Astrocyte of the spinal cord (primary cell): Measurements from ENCODE around the gene S100B.

ENCODE experiments used
- DNase-seq: peaks from one replicate; pipeline ENCODE4 v3.0.0; 2011; ENCODE audit warnings: low read depth, low spot score
- H3K4me3 ChIP-seq: 2 replicates; pipeline ENCODE4 v1.5.1; 2011; ENCODE audit warnings: low read depth, mild to moderate bottlenecking, low read length, moderate library complexity
- CTCF ChIP-seq: IDR thresholded peaks from 2 replicates; pipeline ENCODE4 v1.5.1; 2012; ENCODE audit warnings: low read depth, mild to moderate bottlenecking, low read length, inconsistent platforms
- in situ Hi-C: cut with HindIII; loops from 2 replicates; pipeline ENCODE4 v1.10.0; 2017; ENCODE audit warnings: low sequenced_read_pairs

S100B gene

GRCh38 chr21:46628868-46629267, 24.0 kb upstream of the S100B start:
- DNase-seq, result no peak
- in situ Hi-C loops, result no loop called here
- no peak overlapping the region for H3K4me3 ChIP-seq
- no peak for TF ChIP-seq CTCF

- TF ChIP-seq CTCF, result no peak
- H3K4me3 ChIP-seq, result no peak overlapping the region
- DNase-seq, result no peak
- in situ Hi-C loops, result no loop called here
These were observed 22.8 kb upstream of the S100B start for GRCh38 chr21:46627726-46628125.

GRCh38 chr21:46626975-46627501, 22.2 kb upstream of the S100B start:
- no peak for TF ChIP-seq CTCF
- in situ Hi-C loops, result no loop called here
- H3K4me3 ChIP-seq, result no peak overlapping the region
- DNase-seq, result no peak

- no peak overlapping the region for H3K4me3 ChIP-seq
- TF ChIP-seq CTCF, result no peak
- DNase-seq, result no peak
- in situ Hi-C loops, result no loop called here
These were observed 21.7 kb upstream of the S100B start for GRCh38 chr21:46626536-46626935.

GRCh38 chr21:46625759-46626158, 20.9 kb upstream of the S100B start:
- in situ Hi-C loops, result no loop called here
- H3K4me3 ChIP-seq, result no peak overlapping the region
- no peak for DNase-seq
- no peak for TF ChIP-seq CTCF

- TF ChIP-seq CTCF, result no peak
- in situ Hi-C loops, result no loop called here
These were observed 19.2 kb upstream of the S100B start for GRCh38 chr21:46624050-46624449.

GRCh38 chr21:46622226-46622625, 17.3 kb upstream of the S100B start:
- no peak overlapping the region for H3K4me3 ChIP-seq
- no peak for TF ChIP-seq CTCF
- in situ Hi-C loops, result no loop called here
- DNase-seq, result peak; percentile 92

More at GRCh38 chr21:46624050-46624449, 19.2 kb upstream of the S100B start:
- H3K4me3 ChIP-seq, result no peak overlapping the region
- no peak for DNase-seq
